DMS153 (cell line): Measurements from ENCODE around the gene SOAT2.
"Not testable (repeated sequence)": the region's sequence is repeated elsewhere in the genome, so short reads cannot be mapped to it uniquely, and the experiment has no call there.

Experiments
- DNase-seq: peaks from one replicate; lab custom pipeline; 2025; lab: John Stamatoyannopoulos, UW

The SOAT2 gene

GRCh38 chr12:53105712-53106439, 2.6 kb downstream of the SOAT2 start:
- no peak for DNase-seq

GRCh38 chr12:53107122-53107521, 3.8 kb downstream of the SOAT2 start:
- DNase-seq, result no peak

- not testable (repeated sequence) for DNase-seq
Measured at GRCh38 chr12:53112431-53112830, 9.1 kb downstream of the SOAT2 start.

- DNase-seq, result no peak
Measured at GRCh38 chr12:53113136-53113705, 9.9 kb downstream of the SOAT2 start.

GRCh38 chr12:53113951-53114350, 10.7 kb downstream of the SOAT2 start:
- DNase-seq, result no peak

- no peak for DNase-seq
Measured at GRCh38 chr12:53115112-53115890, 12.0 kb downstream of the SOAT2 start.

GRCh38 chr12:53115891-53116648, 12.8 kb downstream of the SOAT2 start:
- no peak for DNase-seq

GRCh38 chr12:53118751-53119300, 15.5 kb downstream of the SOAT2 start:
- no peak for DNase-seq

- no peak for DNase-seq
Measured at GRCh38 chr12:53120685-53121525, 17.6 kb downstream of the SOAT2 start.

GRCh38 chr12:53122961-53123468, 19.7 kb downstream of the SOAT2 start:
- DNase-seq, result no peak

- no peak for DNase-seq
Measured at GRCh38 chr12:53123578-53124351, 20.5 kb downstream of the SOAT2 start.

GRCh38 chr12:53124352-53124723, 21.1 kb downstream of the SOAT2 start:
- DNase-seq, result no peak

- no peak for DNase-seq
Measured at GRCh38 chr12:53127169-53127568, 23.9 kb downstream of the SOAT2 start.

GRCh38 chr12:53128780-53129569, 25.7 kb downstream of the SOAT2 start:
- no peak for DNase-seq

- DNase-seq, result no peak
Measured at GRCh38 chr12:53131844-53132243, 28.6 kb downstream of the SOAT2 start.

- DNase-seq, result no peak
Measured at GRCh38 chr12:53133722-53134121, 30.4 kb downstream of the SOAT2 start.

GRCh38 chr12:53143355-53143754, 40.1 kb downstream of the SOAT2 start:
- DNase-seq, result no peak

GRCh38 chr12:53145383-53146260, 42.3 kb downstream of the SOAT2 start:
- no peak for DNase-seq
